Measurements from ENCODE around the gene ITGB1BP2. TPM values are rescaled to one million over a fixed set of nuclear protein-coding genes. Genes with fewer than 3 reads are reported as not detected.
"Not testable (repeated sequence)": the region's sequence is repeated elsewhere in the genome, so short reads cannot be mapped to it uniquely, and the experiment has no call there.

Gene ITGB1BP2
- total RNA-seq, 2 donors from 2014 or later: 0.96 to 2.5 TPM

DNA sequence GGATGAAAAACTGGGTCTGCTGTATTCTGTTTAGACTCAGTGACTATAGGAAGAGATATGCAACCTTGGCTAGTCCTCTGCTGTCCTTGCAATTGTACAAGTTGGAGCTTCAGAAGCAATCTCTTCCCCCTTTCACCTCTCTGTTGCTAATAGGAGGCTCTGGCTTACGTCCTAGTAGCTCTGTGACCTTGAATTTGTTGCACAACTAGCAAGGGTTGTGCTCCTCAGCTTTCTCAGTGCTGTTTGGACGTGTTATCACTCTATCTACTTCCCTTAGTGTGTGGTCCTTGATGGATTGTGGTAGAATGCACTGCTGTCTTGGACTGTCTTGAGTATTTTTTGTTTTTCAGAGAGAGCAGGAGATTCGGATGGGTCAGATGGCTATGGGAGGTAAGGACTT, 3.4 kb upstream of the ITGB1BP2 start:
- Histone ChIP-seq H3K9ac (ENCODE audit: low read depth in 2 of 2, low read length in 2 of 2) (no peak overlapping the region), H3K4me3 (no peak overlapping the region), H3K36me3 (peaks cover 6% of the 10 kb centered on the region), H3K27me3 (no peaks in the 10 kb centered on the region), H3K9me3 (no peaks in the 10 kb centered on the region), H3K27ac (no peak overlapping the region), H3K4me1 (no peaks in the 10 kb centered on the region)
- TF ChIP-seq, protein P1, sequence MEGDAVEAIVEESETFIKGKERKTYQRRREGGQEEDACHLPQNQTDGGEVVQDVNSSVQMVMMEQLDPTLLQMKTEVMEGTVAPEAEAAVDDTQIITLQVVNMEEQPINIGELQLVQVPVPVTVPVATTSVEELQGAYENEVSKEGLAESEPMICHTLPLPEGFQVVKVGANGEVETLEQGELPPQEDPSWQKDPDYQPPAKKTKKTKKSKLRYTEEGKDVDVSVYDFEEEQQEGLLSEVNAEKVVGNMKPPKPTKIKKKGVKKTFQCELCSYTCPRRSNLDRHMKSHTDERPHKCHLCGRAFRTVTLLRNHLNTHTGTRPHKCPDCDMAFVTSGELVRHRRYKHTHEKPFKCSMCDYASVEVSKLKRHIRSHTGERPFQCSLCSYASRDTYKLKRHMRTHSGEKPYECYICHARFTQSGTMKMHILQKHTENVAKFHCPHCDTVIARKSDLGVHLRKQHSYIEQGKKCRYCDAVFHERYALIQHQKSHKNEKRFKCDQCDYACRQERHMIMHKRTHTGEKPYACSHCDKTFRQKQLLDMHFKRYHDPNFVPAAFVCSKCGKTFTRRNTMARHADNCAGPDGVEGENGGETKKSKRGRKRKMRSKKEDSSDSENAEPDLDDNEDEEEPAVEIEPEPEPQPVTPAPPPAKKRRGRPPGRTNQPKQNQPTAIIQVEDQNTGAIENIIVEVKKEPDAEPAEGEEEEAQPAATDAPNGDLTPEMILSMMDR (IDR thresholded peaks at IDR 0.05): no peak
- intact Hi-C loops (cut with DNase I): loop anchor here (10.0 kb wide), 1 partner anchor 267 kb away; no protein-coding TSS in a partner anchor
- DNase-seq: no peak

DNA sequence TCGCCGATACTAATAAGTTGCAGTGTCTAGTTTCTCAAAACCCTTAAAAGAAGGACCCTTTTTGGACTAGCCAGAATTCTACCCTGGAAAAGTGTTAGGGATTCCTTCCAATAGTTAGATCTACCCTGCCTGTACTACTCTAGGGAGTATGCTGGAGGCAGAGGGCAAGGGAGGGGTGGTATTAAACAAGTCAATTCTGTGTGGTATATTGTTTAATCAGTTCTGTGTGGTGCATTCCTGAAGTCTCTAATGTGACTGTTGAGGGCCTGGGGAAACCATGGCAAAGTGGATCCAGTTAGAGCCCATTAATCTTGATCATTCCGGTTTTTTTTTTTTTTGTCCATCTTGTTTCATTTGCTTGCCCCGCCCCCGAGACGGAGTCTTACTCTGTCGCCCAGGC, 1.5 kb upstream of the ITGB1BP2 start:
- H3K27me3 ChIP-seq; H3K4me3 ChIP-seq; H3K27ac ChIP-seq; H3K4me1 ChIP-seq; H3K36me3 ChIP-seq; H3K9me3 ChIP-seq; H3K9ac ChIP-seq (ENCODE audit: low read depth in 2 of 2, low read length in 2 of 2); DNase-seq; intact Hi-C loops (cut with DNase I): not testable (repeated sequence)

DNA sequence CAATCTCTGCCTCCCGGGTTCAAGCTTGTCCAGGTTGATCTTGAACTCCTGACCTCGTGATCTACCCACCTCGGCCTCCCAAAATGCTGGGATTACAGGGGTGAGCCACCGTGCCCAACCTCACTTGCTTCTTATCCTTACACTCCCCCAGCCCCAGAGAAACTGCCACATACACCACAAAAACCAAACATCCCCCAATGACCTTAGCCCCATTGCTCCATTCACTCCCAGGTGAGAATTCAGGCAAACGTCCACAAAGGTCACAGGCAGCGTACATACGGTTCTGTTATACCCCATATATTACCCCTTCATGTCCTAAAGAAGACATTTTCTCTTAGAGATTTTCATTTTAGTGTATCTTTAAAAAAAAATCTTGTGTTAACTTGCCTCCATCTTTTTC, 1.1 kb upstream of the ITGB1BP2 start:
- H3K36me3 ChIP-seq; H3K27ac ChIP-seq; H3K4me1 ChIP-seq; intact Hi-C loops (cut with DNase I); H3K27me3 ChIP-seq; H3K4me3 ChIP-seq; H3K9ac ChIP-seq (ENCODE audit: low read depth in 2 of 2, low read length in 2 of 2); H3K9me3 ChIP-seq; DNase-seq: not testable (repeated sequence)

DNA sequence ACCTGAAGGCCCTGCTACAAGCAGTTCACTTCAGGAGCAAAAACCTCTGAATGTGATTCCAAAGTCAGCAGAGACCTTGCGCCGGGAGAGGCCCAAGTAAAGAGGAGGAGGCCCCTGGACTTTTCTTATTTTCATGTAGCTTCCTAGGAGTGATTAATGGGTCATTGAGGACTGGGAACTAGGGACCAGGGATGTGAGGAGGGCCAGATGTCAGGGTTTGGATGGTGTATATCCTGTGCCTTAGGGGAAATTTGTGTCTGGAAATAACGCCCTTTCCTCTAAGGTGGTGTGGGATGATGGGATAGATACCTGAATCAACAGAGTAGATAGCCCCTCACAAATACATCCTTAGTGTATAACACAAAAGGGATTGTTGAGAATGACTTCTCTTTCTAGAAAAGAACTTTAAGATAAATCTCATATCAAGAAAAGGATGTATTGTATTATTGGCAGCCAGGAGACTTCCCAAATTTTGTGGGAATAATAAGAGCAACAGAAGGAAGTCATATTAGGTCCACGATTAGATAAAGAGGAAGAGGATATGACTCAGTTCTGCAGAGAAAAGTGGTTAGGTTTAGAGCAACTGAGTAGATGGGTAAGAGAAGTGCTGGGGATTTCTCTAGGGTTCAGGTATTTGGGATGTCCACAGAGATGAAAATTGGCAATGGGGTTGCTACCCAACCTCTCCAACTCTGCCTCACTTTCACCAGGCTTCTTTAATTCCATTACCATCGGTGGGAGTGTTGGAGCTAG, 1.1 kb downstream of the ITGB1BP2 start:
- H3K9ac ChIP-seq (ENCODE audit: low read depth in 2 of 2, low read length in 2 of 2): no peak overlapping the region
- H3K4me1 ChIP-seq: no peaks in the 10 kb centered on the region
- peaks cover 6% of the 10 kb centered on the region for H3K36me3 ChIP-seq
- H3K27me3 ChIP-seq: no peaks in the 10 kb centered on the region
- TF ChIP-seq, protein P1 (IDR thresholded peaks at IDR 0.05): no peak
- intact Hi-C loops (cut with DNase I): no loop called here
- H3K4me3 ChIP-seq: no peak overlapping the region
- no peaks in the 10 kb centered on the region for H3K9me3 ChIP-seq
- DNase-seq: no peak
- no peak overlapping the region for H3K27ac ChIP-seq

DNA sequence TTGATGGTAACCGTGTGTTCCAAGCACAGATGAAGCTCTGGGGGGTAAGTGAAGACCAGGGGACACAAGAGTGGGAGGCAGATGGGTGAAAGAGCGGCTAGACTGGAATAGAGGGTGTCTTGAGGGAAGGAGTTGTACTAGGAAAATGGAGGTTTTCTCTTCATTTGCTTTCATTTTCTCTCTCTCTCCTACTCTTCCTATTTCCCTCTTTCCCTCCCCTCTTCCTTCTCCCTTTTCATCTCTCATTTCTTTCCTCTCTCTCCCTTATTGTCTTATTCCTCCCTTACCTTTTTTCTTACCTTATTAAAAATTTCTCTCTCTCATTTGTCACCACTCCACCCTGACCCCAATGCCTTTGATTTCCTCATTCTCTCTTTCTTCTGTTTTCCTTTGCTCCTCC, 3.0 kb downstream of the ITGB1BP2 start:
- no peak overlapping the region for H3K4me3 ChIP-seq
- no peaks in the 10 kb centered on the region for H3K4me1 ChIP-seq
- TF ChIP-seq, protein P1 (IDR thresholded peaks at IDR 0.05): no peak
- H3K9ac ChIP-seq (ENCODE audit: low read depth in 2 of 2, low read length in 2 of 2): no peak overlapping the region
- H3K27me3 ChIP-seq: no peaks in the 10 kb centered on the region
- no peak overlapping the region for H3K27ac ChIP-seq
- DNase-seq: no peak
- no peaks in the 10 kb centered on the region for H3K9me3 ChIP-seq
- no peaks in the 10 kb centered on the region for H3K36me3 ChIP-seq
- intact Hi-C loops (cut with DNase I): no loop called here

DNA sequence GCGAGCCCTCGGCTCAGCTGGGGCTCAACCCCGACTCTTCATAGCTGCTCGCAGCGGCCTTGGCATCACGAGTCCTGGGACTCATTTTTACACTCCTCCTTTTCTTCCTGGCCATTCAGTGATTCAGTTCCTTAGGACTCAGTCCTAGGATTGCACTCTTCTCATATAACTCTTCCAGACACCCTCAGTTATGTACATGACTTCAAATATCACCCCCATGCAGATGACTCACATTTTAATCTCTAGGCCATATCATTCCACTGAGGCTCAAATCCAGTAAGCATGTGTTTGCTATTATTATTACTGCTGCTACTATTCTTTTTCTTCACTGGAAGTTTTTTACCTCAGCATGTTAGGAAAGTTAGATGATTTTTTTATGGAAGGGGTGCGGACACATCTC, 14.4 kb downstream of the ITGB1BP2 start:
- intact Hi-C loops (cut with DNase I): no loop called here
- DNase-seq: no peak
- TF ChIP-seq, protein P1 (IDR thresholded peaks at IDR 0.05): no peak
- Histone ChIP-seq H3K9ac (ENCODE audit: low read depth in 2 of 2, low read length in 2 of 2) (no peak overlapping the region), H3K9me3 (no peaks in the 10 kb centered on the region), H3K4me1 (no peaks in the 10 kb centered on the region), H3K27ac (no peak overlapping the region), H3K36me3 (no peaks in the 10 kb centered on the region), H3K4me3 (no peak overlapping the region), H3K27me3 (no peaks in the 10 kb centered on the region)

DNA sequence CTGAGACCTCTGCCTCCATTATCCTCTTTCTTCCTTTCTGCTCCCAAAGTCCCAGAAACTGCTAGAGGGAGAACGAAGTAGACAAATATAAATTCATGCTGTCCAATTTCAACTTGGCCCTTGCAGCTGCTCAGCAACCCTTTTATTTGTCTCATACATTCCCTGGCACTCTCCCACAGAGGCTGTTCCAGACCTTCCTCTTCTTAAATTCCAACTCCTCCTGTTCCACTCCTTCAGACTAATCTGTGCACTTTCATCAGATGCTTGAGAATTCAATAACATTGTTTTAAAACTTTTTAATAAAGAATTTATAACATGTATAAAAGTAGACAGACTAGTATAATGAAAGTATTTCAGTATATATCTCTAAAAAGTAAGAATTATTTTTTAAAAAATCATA, 15.4 kb downstream of the ITGB1BP2 start:
- intact Hi-C loops (cut with DNase I); H3K36me3 ChIP-seq; H3K4me3 ChIP-seq; H3K27ac ChIP-seq; H3K27me3 ChIP-seq; H3K9me3 ChIP-seq; DNase-seq; H3K9ac ChIP-seq (ENCODE audit: low read depth in 2 of 2, low read length in 2 of 2); H3K4me1 ChIP-seq: not testable (repeated sequence)

Measured in colonic mucosa (tissue), 4 donors.